Uterus (tissue), 2 donors: ENCODE results near the gene PTPRN2.

Source experiments
- CTCF ChIP-seq, 4 experiments: fragments of 200-600 bp in 2 of 4; fragments of 450-650 bp in 2 of 4; sonication (generic) in 2 of 4; IDR thresholded peaks; one replicate each; pipeline ENCODE4 v1.5.1; 2016 to 2019; ENCODE audit warnings: antibody characterized with exemption in 4 of 4, mild to moderate bottlenecking in 2 of 4, moderate library complexity in 1 of 4
- POLR2A ChIP-seq, 2 donors: fragments of 450-650 bp; IDR thresholded peaks; one replicate each; pipeline ENCODE4 v1.6.1; 2016; ENCODE audit warnings: antibody characterized with exemption in 2 of 2, mild to moderate bottlenecking in 1 of 2, moderate library complexity in 1 of 2

GRCh38 chr7:157780312-157780711, 807.3 kb downstream of the PTPRN2 start:
- no peak for TF ChIP-seq CTCF (IDR thresholded peaks at IDR 0.05)
- no peak for TF ChIP-seq POLR2A (IDR thresholded peaks at IDR 0.05)
